Thyroid gland (tissue), 4 donors: Measurements from ENCODE around the gene VSTM4.

Source experiments
- POLR2A ChIP-seq, 2 donors: fragments of 450-650 bp; IDR thresholded peaks; one replicate each; pipeline ENCODE4 v1.6.1; 2017; ENCODE audit warnings: antibody characterized with exemption in 2 of 2, mild to moderate bottlenecking in 2 of 2, moderate library complexity in 1 of 2
- TF ChIP-seq, protein P1 (sequence below), 6 experiments: fragments of 200-600 bp in 3 of 6; fragments of 450-650 bp in 3 of 6; sonication (generic) in 3 of 6; IDR thresholded peaks; one replicate each; pipeline ENCODE4 v1.5.1; 2016 to 2019; ENCODE audit warnings: antibody characterized with exemption in 6 of 6, mild to moderate bottlenecking in 2 of 6, inconsistent platforms in 1 of 6, moderate library complexity in 1 of 6

DNA sequence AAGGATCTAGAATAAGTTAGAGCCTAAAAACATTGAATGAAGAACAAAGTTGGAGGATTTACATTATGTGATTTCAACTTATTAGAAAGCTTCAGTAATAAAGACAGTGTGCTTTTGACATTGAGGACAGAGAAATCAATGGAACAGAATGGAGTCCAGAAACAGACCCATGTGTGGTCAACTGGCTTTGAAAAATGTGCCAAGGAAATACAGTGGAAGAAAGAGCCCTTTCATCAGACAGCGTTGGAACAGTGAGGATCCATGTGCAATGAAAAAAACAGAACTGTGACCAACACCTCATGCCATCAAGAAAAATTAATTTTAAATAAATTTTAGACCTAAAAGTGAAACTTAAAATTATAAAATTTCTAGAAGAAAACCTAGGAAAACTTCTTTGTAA, 125.1 kb downstream of the VSTM4 start:
- no peak for TF ChIP-seq POLR2A (IDR thresholded peaks at IDR 0.05)
- TF ChIP-seq, protein P1, sequence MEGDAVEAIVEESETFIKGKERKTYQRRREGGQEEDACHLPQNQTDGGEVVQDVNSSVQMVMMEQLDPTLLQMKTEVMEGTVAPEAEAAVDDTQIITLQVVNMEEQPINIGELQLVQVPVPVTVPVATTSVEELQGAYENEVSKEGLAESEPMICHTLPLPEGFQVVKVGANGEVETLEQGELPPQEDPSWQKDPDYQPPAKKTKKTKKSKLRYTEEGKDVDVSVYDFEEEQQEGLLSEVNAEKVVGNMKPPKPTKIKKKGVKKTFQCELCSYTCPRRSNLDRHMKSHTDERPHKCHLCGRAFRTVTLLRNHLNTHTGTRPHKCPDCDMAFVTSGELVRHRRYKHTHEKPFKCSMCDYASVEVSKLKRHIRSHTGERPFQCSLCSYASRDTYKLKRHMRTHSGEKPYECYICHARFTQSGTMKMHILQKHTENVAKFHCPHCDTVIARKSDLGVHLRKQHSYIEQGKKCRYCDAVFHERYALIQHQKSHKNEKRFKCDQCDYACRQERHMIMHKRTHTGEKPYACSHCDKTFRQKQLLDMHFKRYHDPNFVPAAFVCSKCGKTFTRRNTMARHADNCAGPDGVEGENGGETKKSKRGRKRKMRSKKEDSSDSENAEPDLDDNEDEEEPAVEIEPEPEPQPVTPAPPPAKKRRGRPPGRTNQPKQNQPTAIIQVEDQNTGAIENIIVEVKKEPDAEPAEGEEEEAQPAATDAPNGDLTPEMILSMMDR (IDR thresholded peaks at IDR 0.05) = no peak
